ENCODE measurements around the gene MANF.

The MANF gene

DNA sequence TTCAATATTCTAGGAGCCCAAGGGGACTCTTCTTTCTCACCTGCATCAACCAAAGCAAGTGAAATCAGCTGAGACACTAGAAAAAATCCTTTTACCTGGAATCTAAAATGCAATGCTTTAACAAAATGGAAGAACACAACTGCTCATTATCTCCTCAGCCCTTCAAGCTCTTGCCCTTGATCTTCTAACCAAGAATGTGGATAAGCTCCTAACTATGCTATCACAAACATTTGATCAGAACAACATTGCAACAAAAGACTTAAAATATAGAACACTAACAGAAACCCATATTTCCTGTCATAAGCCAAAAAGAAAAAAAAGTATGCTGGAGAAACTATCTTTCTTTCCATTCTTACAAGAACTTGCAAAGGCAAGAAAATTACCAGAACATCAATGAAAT is 18.6 kb downstream of the MANF start:
- TF ChIP-seq ZNF274 (IDR thresholded peaks at IDR 0.05; ENCODE audit: low read depth, low read length) = no peak
- no peak overlapping the region for H3K4me3 ChIP-seq (ENCODE audit: low read length)

DNA sequence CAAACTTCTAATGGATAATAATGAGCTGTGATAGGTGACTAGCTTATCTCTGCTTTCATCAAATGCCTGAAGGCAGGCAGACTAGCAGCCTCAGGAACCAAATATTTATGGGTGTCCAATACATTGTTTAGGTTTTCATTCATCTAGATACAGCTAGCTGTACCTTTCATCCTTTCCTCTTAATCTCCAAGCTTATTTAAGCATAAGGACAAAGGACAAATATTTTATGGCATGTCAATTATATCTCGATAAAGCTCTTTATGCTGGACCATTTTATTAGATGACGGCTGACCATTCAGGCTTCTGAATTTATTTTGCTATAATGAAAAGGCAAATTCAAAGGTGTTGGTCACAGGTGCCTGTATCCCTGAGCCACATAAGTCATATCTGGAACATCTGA is 22.9 kb downstream of the MANF start:
- no peak for TF ChIP-seq ZNF274 (IDR thresholded peaks at IDR 0.05; ENCODE audit: low read depth, low read length)
- no peak overlapping the region for H3K4me3 ChIP-seq (ENCODE audit: low read length)

DNA sequence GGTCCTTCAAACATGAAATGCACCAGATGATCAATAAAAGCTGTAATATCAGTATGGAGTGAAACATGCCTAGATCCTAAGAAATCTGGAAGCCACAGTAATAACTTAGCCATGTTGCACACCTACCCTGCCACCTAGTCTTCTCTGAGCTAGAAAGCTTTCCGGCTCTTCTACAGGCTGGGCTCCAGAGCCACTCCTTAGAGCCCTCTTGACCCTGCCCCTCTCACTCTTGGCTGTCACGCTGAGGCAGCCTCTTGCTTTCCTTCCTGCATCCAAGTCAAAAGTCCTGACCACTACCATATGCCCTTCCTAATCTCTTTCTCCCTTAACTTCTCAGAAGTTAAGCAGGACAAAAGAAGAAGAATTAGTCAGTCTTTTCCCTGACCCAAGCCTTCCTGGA is 23.7 kb downstream of the MANF start:
- TF ChIP-seq ZNF274 (IDR thresholded peaks at IDR 0.05; ENCODE audit: low read depth, low read length) = no peak
- no peak overlapping the region for H3K4me3 ChIP-seq (ENCODE audit: low read length)

DNA sequence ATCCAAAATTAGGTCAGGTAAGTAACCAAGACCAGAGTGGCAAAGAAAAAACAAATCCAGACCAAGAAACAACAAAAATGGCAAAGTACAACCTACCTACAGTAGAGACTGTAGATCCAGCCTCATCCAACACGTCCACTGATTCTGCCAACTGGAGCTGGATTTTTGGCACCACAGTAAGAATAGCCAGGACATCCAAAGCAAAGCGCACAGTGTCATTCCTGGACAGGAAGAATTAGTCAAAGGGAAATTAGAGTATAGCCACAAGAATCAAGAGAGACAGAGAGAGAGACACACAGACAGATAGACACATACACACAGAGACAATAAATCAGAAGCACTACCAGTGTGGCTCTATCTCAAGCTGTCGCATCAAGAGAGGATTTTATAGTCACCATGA is 37.1 kb downstream of the MANF start:
- H3K4me3 ChIP-seq (ENCODE audit: low read length) = no peak overlapping the region
- no peak for TF ChIP-seq ZNF274 (IDR thresholded peaks at IDR 0.05; ENCODE audit: low read depth, low read length)

DNA sequence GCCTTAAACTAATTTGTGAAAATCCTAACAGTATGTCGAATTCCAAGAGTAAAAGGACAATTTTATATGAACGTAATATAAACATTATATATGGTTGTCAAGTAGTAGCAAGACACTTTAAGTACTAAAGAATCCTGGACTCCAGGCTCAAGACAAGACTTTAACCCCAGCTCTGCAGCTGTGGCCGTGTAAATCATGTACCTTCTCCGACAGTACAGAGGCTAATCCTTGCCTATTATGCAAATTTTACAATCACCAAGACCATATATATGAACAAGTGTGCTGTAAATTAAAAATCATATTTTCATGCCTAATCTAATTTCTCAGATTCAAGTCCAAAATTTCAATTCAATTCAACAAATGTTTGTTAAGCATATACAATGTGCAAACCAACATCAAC is 41.8 kb downstream of the MANF start:
- no peak for TF ChIP-seq ZNF274 (IDR thresholded peaks at IDR 0.05; ENCODE audit: low read depth, low read length)
- H3K4me3 ChIP-seq (ENCODE audit: low read length) = no peak overlapping the region

DNA sequence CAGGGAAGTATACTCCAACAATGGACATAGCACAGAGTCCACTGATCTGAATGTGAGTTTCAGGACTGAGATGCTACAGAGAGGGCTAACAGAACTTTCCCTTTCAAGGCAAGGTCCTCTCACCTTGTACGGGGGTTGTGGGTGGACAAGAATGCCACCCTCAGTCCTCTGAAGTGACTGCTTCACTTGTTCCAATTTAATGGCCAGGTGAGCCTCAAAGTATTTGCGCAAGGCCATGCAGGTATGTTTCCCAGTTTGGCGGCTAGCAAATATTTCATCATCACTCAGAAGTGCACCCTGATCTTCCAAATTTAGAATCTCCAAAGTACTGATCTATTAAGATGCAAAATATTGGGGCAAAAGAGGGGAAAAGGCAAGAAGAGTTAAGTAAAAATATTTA is 44.0 kb downstream of the MANF start:
- TF ChIP-seq ZNF274 (IDR thresholded peaks at IDR 0.05; ENCODE audit: low read depth, low read length) = no peak
- no peak overlapping the region for H3K4me3 ChIP-seq (ENCODE audit: low read length)

DNA sequence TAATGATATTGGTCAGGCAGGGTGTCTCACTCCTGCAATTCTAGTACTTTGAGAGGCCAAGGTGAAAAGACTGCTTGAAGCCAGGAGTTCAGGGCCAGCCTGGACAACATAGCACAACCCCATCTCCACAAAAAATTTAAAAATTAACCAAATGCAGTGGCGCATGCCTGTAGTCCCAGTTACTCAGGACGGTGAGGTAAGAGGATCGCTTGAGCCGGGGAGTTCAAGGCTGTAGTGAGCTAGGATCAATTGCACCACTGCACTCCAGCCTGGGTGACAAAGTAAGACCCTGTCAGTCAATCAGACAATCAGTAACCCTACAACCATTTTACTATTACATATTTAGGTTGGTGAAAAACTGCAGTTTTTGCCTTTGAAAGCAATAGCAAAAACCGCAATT is 49.0 kb downstream of the MANF start:
- no peak for TF ChIP-seq ZNF274 (IDR thresholded peaks at IDR 0.05; ENCODE audit: low read depth, low read length)
- H3K4me3 ChIP-seq (ENCODE audit: low read length) = no peak overlapping the region

DNA sequence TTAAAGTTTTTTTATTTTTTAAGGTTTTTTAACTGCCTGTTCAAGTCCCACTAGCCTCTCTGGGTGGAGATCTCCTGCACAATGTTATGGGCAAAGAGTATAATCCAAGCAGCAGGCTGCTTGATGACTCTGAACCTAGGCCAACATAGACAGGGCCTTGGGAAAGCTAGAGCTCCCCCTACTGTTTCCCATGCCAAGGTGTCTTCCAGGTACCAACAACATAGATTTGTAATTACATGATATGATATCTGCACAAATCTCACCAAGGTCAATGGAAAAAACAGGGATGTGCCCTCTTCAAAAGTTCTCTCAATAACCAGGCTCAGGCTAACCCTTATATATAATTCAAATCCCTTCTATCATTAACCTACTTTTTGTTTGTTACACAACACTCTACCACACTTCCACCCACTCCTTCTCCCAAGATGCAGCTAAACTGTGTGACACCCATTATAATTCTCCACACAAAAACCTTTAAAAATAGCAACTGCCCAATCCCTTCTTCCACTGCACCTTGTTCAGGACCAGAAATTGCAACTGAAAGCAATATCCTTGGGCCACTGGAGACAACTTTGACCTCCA is 49.7 kb downstream of the MANF start:
- TF ChIP-seq ZNF274 (IDR thresholded peaks at IDR 0.05; ENCODE audit: low read depth, low read length) = no peak
- H3K4me3 ChIP-seq (ENCODE audit: low read length) = no peak overlapping the region

DNA sequence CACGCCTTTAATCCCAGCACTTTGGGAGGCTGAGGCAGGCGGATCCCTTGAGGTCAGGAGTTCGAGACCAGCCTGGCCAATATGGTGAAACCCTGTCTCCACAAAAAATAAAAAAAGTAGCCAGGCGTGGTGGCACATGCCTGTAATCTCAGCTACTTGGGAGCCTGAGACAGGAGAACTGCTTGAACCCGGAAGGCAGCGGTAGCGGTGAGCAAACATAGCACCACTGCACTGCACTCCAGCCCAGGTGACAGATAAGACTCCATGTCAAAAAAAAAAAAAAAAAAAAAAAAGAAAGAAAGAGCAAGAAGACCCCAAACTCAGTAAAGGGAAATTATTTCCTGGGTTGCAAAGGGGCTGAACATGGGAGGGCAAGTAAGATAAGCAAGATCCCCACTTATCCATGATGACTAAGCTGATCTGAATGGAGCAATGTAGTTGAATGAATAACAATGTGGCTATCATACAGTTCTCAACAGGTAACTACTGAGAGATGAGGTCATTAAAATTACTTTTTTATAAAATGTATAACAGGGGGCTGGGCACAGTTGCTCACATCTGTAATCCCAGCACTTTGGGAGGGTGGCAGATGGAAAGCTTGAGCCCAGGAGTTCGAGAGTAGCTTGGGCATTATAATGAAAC is 52.0 kb downstream of the MANF start:
- no peak for TF ChIP-seq ZNF274 (IDR thresholded peaks at IDR 0.05; ENCODE audit: low read depth, low read length)

More for the DNA sequence above, 52.0 kb downstream of the MANF start:
- H3K4me3 ChIP-seq (ENCODE audit: low read length) = no peak overlapping the region
